Measurements from ENCODE around the gene FLYWCH1. TPM values are rescaled to one million over a fixed set of nuclear protein-coding genes. Genes with fewer than 3 reads are reported as not detected.

Gene FLYWCH1
- total and polyA plus RNA-seq, 4 donors, result 17.5 to 55.9 (median 37.1) TPM

- no peak for DNase-seq (ENCODE audit: low read depth in 4 of 6, low spot score in 6 of 6)
- Histone ChIP-seq H3K4me3 (ENCODE audit: low read depth, low read length) (no peak overlapping the region), H3K36me3 (ENCODE audit: control insufficient read depth, insufficient read depth, low read length) (no peaks in the 10 kb centered on the region), H3K4me1 (ENCODE audit: control insufficient read depth, insufficient read depth, low read length) (peaks cover 14% of the 10 kb centered on the region), H3K27ac (ENCODE audit: low read depth, low read length) (no peak overlapping the region), H3K27me3 (ENCODE audit: control insufficient read depth, insufficient read depth, low read length) (no peaks in the 10 kb centered on the region), H3K9me3 (ENCODE audit: control insufficient read depth, insufficient read depth, low read length) (peaks cover 5% of the 10 kb centered on the region)
- 86% methylated on average over 5 of the region's 6 CpGs for WGBS (ENCODE audit: insufficient coverage)
Observed at GRCh38 chr16:2879854-2880508, 31.8 kb upstream of the FLYWCH1 start.

DNA sequence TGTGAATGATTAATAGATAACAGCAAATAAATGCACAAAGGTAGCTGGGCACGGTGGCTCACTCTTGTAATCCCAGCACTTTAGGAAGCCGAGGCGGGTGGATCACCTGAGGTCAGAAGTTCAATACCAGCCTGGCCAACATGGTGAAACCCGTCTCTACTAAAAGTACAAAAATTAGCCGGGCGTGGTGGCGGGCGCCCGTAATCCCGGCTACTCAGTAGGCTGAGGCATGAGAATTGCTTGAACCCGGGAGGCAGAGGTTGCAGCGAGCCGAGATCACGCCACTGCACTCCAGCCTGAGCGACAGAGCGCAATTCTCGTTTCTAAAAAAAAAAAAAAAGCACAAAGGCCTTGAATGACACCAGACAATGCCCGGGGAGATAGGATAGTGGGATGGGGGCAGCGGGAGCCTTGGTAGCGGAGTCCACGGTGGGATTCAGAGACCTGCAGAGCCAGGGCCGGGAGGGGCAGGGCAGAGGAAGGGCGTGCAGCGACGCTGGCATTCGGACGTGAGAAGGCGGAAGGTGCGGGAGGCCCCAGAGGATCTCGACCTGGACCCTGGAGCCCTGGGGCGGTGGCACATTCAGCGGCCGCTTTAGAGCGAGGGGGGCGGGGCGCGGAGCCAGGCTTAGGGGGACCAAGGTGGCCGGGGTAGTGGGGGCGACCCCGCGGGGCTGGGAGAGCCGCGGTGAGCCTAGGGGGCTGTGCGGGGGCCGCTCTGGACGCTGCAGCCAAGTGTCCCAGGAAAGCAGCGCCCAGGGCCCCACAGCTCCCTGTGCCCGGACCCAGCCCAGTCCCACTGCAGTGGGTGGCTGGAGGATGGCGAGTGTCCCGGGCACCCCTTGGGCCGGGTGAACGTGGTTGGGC, 29.7 kb upstream of the FLYWCH1 start:
- peaks cover 3% of the 10 kb centered on the region for H3K36me3 ChIP-seq (ENCODE audit: control insufficient read depth, insufficient read depth, low read length)
- 6% methylated on average over 49 of the region's 52 CpGs for WGBS (ENCODE audit: insufficient coverage)
- H3K27me3 ChIP-seq (ENCODE audit: control insufficient read depth, insufficient read depth, low read length), result no peaks in the 10 kb centered on the region
- H3K9me3 ChIP-seq (ENCODE audit: control insufficient read depth, insufficient read depth, low read length), result peaks cover 5% of the 10 kb centered on the region
- peak overlapping the region; percentile 98 for H3K27ac ChIP-seq (ENCODE audit: low read depth, low read length)
- peak overlapping the region; percentile 78 for H3K4me3 ChIP-seq (ENCODE audit: low read depth, low read length)
- peak in 2 of 6 donors; percentile 15 to 67 for DNase-seq (ENCODE audit: low read depth in 4 of 6, low spot score in 6 of 6)
- H3K4me1 ChIP-seq (ENCODE audit: control insufficient read depth, insufficient read depth, low read length), result peaks cover 14% of the 10 kb centered on the region

DNA sequence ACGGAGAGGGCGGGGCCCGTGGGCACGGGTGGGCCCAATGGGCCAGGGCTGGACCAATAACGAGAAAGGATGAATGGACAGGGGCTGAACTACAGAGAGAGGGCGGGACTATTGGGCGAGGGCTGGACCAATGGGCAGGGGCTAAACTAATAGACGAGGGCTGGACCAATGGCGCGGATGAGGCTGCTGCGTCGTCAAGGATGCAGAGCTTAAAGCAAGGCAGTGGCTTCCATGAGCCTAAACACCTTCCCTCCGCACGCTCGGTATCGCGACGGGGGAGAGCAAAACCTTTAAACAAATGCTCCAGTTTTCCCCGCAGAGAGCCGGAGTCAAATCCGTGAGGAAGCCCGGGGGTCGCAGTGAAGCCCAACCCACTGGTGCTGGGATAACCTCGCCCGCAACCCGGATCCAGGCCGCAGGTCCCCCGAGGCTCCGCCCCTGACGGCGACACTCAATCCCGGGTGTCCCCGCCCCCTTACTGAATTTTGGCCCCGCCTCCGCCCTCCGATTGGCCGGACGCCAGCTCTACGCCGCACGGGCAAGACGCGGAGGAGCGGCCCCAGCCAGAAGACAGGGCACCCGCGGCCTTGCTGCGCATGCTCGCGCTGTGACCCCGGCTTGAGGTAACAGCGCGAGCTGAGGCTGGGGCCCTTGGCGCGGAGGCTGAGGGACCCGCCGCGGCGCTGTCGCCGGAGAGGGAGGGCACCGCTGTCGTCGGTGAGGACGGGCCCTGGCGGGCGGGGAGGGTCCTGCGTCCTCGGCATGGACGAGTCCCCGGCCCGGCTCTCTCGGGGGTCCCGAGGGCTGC, 28.9 kb upstream of the FLYWCH1 start, which contains the start of gene FLYWCH2:
Gene FLYWCH2, plus strand, starts transcription at position 566 of the 808 bp plus-strand sequence. CDS start 13,235 bp downstream, outside the sequence.
- Histone ChIP-seq H3K27me3 (ENCODE audit: control insufficient read depth, insufficient read depth, low read length) (no peaks in the 10 kb centered on the region), H3K36me3 (ENCODE audit: control insufficient read depth, insufficient read depth, low read length) (peaks cover 4% of the 10 kb centered on the region), H3K27ac (ENCODE audit: low read depth, low read length) (peak within 1 kb of the TSS; percentile 98), H3K9me3 (ENCODE audit: control insufficient read depth, insufficient read depth, low read length) (peaks cover 5% of the 10 kb centered on the region), H3K4me1 (ENCODE audit: control insufficient read depth, insufficient read depth, low read length) (peaks cover 14% of the 10 kb centered on the region), H3K4me3 (ENCODE audit: low read depth, low read length) (peak within 1 kb of the TSS; percentile 78)
- peak; percentile 95 to 100 (median 98) for DNase-seq (ENCODE audit: low read depth in 4 of 6, low spot score in 6 of 6)
- under 1% methylated on average over 73 of the region's 73 CpGs for WGBS (ENCODE audit: insufficient coverage)

- Histone ChIP-seq H3K9me3 (ENCODE audit: control insufficient read depth, insufficient read depth, low read length) (peaks cover 5% of the 10 kb centered on the region), H3K4me3 (ENCODE audit: low read depth, low read length) (peak overlapping the region; percentile 78), H3K4me1 (ENCODE audit: control insufficient read depth, insufficient read depth, low read length) (peaks cover 14% of the 10 kb centered on the region), H3K27ac (ENCODE audit: low read depth, low read length) (peak overlapping the region; percentile 98), H3K27me3 (ENCODE audit: control insufficient read depth, insufficient read depth, low read length) (no peaks in the 10 kb centered on the region), H3K36me3 (ENCODE audit: control insufficient read depth, insufficient read depth, low read length) (peaks cover 7% of the 10 kb centered on the region)
- 0% methylated on average over 31 of the region's 31 CpGs for WGBS (ENCODE audit: insufficient coverage)
- peak in 3 of 6 donors; percentile 4 to 61 (median 28) for DNase-seq (ENCODE audit: low read depth in 4 of 6, low spot score in 6 of 6)
Observed at GRCh38 chr16:2883458-2883908, 28.2 kb upstream of the FLYWCH1 start.

DNA sequence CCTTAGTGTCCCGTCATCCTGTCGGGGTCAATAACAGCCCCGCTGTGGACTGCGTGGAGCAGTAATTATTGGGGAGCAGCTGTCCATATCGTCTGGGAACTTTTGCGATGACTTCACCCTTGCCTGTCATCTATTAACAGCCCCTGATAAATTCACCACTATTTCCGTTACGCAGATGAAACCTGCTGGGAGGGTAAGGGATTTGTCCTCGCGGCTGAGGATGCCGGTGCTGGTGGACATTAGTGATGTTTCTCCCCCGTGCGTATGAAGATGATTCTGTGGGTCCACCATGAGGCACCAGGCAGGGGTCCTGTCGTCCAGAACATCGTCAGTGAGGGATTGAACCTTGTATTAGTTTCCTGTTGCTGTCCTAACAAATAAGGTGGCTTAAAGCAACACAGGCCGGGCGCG, 27.7 kb upstream of the FLYWCH1 start:
- peaks cover 7% of the 10 kb centered on the region for H3K36me3 ChIP-seq (ENCODE audit: control insufficient read depth, insufficient read depth, low read length)
- peak overlapping the region; percentile 78 for H3K4me3 ChIP-seq (ENCODE audit: low read depth, low read length)
- H3K9me3 ChIP-seq (ENCODE audit: control insufficient read depth, insufficient read depth, low read length), result peaks cover 5% of the 10 kb centered on the region
- peak overlapping the region; percentile 98 for H3K27ac ChIP-seq (ENCODE audit: low read depth, low read length)
- peak in 1 of 6 donors; percentile 2 for DNase-seq (ENCODE audit: low read depth in 4 of 6, low spot score in 6 of 6)
- peaks cover 14% of the 10 kb centered on the region for H3K4me1 ChIP-seq (ENCODE audit: control insufficient read depth, insufficient read depth, low read length)
- WGBS (ENCODE audit: insufficient coverage), result 57% methylated on average over 12 of the region's 18 CpGs
- H3K27me3 ChIP-seq (ENCODE audit: control insufficient read depth, insufficient read depth, low read length), result no peaks in the 10 kb centered on the region

DNA sequence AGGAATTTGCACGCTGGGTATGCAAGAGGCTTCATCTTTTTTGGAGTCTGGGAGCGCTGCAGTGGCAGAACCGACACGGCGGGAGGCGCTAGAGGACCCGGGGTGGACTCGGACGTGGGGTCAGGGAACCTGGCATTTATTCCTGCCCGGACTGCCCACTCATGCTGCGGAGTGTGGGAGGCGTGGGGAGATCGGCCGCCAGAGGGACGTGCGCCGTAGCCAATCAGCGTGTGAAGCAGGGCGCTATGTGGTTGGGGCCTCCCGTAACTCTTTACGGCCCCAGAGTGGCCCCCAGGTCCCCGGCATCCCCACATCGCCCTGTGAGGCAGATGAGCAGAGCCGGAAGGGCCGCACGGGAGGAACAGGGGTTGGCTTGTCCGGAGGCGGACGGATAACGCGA, 17.5 kb upstream of the FLYWCH1 start:
- Histone ChIP-seq H3K27me3 (ENCODE audit: control insufficient read depth, insufficient read depth, low read length) (no peaks in the 10 kb centered on the region), H3K9me3 (ENCODE audit: control insufficient read depth, insufficient read depth, low read length) (peaks cover 1% of the 10 kb centered on the region), H3K4me1 (ENCODE audit: control insufficient read depth, insufficient read depth, low read length) (no peaks in the 10 kb centered on the region), H3K36me3 (ENCODE audit: control insufficient read depth, insufficient read depth, low read length) (peaks cover 56% of the 10 kb centered on the region), H3K4me3 (ENCODE audit: low read depth, low read length) (no peak overlapping the region), H3K27ac (ENCODE audit: low read depth, low read length) (no peak overlapping the region)
- no peak for DNase-seq (ENCODE audit: low read depth in 4 of 6, low spot score in 6 of 6)
- WGBS (ENCODE audit: insufficient coverage), result 86% methylated on average over 31 of the region's 31 CpGs

GRCh38 chr16:2895813-2896212, 15.9 kb upstream of the FLYWCH1 start:
- Histone ChIP-seq H3K27ac (ENCODE audit: low read depth, low read length) (no peak overlapping the region), H3K27me3 (ENCODE audit: control insufficient read depth, insufficient read depth, low read length) (no peaks in the 10 kb centered on the region), H3K4me3 (ENCODE audit: low read depth, low read length) (no peak overlapping the region), H3K4me1 (ENCODE audit: control insufficient read depth, insufficient read depth, low read length) (no peaks in the 10 kb centered on the region), H3K36me3 (ENCODE audit: control insufficient read depth, insufficient read depth, low read length) (peaks cover 72% of the 10 kb centered on the region), H3K9me3 (ENCODE audit: control insufficient read depth, insufficient read depth, low read length) (no peaks in the 10 kb centered on the region)
- WGBS (ENCODE audit: insufficient coverage), result 59% methylated on average over 4 of the region's 4 CpGs
- DNase-seq (ENCODE audit: low read depth in 4 of 6, low spot score in 6 of 6), result no peak

- WGBS (ENCODE audit: insufficient coverage), result 95% methylated on average over 19 of the region's 19 CpGs
- no peak overlapping the region for H3K4me3 ChIP-seq (ENCODE audit: low read depth, low read length)
- H3K9me3 ChIP-seq (ENCODE audit: control insufficient read depth, insufficient read depth, low read length), result no peaks in the 10 kb centered on the region
- no peaks in the 10 kb centered on the region for H3K27me3 ChIP-seq (ENCODE audit: control insufficient read depth, insufficient read depth, low read length)
- DNase-seq (ENCODE audit: low read depth in 4 of 6, low spot score in 6 of 6), result no peak
- no peaks in the 10 kb centered on the region for H3K4me1 ChIP-seq (ENCODE audit: control insufficient read depth, insufficient read depth, low read length)
- peaks cover 74% of the 10 kb centered on the region for H3K36me3 ChIP-seq (ENCODE audit: control insufficient read depth, insufficient read depth, low read length)
- no peak overlapping the region for H3K27ac ChIP-seq (ENCODE audit: low read depth, low read length)
Observed at GRCh38 chr16:2896480-2897010, 15.2 kb upstream of the FLYWCH1 start.

DNA sequence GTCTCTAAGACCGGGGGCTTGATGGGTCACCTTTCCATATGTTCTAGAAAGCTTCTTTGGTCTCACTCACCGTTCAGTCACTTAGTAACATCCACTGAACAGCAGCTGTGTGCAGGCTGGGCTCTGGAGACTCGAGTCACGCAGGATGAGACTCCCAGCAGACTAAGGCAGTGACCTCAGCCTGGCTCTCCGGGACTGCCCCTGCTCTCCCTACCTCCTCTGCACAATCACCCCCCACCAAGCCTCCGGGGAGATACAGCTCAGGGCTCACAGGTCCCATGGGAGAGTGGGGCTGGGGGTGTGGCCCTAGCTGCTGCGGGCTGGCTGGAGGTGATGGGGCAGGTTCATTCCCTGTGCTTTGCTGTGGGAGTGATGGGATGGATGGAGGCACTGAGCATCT, 14.6 kb upstream of the FLYWCH1 start:
- Histone ChIP-seq H3K36me3 (ENCODE audit: control insufficient read depth, insufficient read depth, low read length) (peaks cover 74% of the 10 kb centered on the region), H3K4me1 (ENCODE audit: control insufficient read depth, insufficient read depth, low read length) (no peaks in the 10 kb centered on the region), H3K9me3 (ENCODE audit: control insufficient read depth, insufficient read depth, low read length) (no peaks in the 10 kb centered on the region), H3K4me3 (ENCODE audit: low read depth, low read length) (no peak overlapping the region), H3K27me3 (ENCODE audit: control insufficient read depth, insufficient read depth, low read length) (no peaks in the 10 kb centered on the region), H3K27ac (ENCODE audit: low read depth, low read length) (no peak overlapping the region)
- 91% methylated on average over 5 of the region's 7 CpGs for WGBS (ENCODE audit: insufficient coverage)
- DNase-seq (ENCODE audit: low read depth in 4 of 6, low spot score in 6 of 6), result no peak
